Upper lobe of left lung (tissue), 4 donors: ENCODE data around the gene GIMAP4.

Source experiments
- EP300 ChIP-seq, 4 donors: sonication (generic); formaldehyde crosslinking; IDR thresholded peaks; one replicate each; pipeline ENCODE4 v1.5.1; 2017; ENCODE audit warnings: antibody characterized with exemption in 4 of 4, control low read depth in 2 of 4
- POLR2A ChIP-seq, 4 donors: fragments of 450-650 bp; IDR thresholded peaks; one replicate each; pipeline ENCODE4 v1.5.1; 2016 to 2017; ENCODE audit warnings: antibody characterized with exemption in 4 of 4, mild to moderate bottlenecking in 2 of 4
- POLR2AphosphoS5 ChIP-seq, 2 donors: sonication (generic); formaldehyde crosslinking; IDR thresholded peaks; one replicate each; pipeline ENCODE4 v1.5.1; 2017; ENCODE audit warnings: antibody characterized with exemption in 2 of 2
- TF ChIP-seq, protein P1 (sequence below), 6 experiments: fragments of 450-650 bp in 4 of 6; fragments of 200-600 bp in 2 of 6; sonication (generic) in 2 of 6; IDR thresholded peaks; one replicate each; pipeline ENCODE4 v1.5.1; 2016 to 2019; ENCODE audit warnings: antibody characterized with exemption in 6 of 6

DNA sequence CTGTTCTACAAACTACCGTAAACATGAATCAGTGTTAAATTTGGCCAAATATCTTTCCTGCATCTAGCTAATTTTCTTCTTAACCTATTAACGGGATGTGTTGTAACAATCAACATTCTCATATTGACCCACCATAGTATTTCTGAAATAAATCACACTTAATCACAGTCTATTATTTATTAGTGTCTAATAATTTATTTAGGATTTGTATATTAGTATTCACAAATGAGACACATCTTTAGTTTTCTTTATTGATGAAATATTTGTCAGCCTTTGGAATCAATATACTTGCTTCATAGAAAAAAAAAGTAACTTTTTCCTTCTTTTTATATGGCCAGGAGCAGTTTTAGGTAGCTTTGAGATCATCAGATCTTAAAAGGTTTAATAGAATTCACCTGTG is 47.9 kb upstream of the GIMAP4 start:
- TF ChIP-seq, protein P1, sequence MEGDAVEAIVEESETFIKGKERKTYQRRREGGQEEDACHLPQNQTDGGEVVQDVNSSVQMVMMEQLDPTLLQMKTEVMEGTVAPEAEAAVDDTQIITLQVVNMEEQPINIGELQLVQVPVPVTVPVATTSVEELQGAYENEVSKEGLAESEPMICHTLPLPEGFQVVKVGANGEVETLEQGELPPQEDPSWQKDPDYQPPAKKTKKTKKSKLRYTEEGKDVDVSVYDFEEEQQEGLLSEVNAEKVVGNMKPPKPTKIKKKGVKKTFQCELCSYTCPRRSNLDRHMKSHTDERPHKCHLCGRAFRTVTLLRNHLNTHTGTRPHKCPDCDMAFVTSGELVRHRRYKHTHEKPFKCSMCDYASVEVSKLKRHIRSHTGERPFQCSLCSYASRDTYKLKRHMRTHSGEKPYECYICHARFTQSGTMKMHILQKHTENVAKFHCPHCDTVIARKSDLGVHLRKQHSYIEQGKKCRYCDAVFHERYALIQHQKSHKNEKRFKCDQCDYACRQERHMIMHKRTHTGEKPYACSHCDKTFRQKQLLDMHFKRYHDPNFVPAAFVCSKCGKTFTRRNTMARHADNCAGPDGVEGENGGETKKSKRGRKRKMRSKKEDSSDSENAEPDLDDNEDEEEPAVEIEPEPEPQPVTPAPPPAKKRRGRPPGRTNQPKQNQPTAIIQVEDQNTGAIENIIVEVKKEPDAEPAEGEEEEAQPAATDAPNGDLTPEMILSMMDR (IDR thresholded peaks at IDR 0.05), result no peak
- TF ChIP-seq EP300 (IDR thresholded peaks at IDR 0.05) (no peak), POLR2AphosphoS5 (IDR thresholded peaks at IDR 0.05) (no peak), POLR2A (IDR thresholded peaks at IDR 0.05) (no peak)
